Tongue (tissue), 3 donors: ENCODE results near the gene SLC7A4. TPM values are rescaled to one million over a fixed set of nuclear protein-coding genes. Genes with fewer than 3 reads are reported as not detected.
A peak's percentile ranks its signal among the peaks of the same experiment; 100 is the strongest.

Source experiments
- DNase-seq: peaks from one replicate; pipeline ENCODE4 v3.0.0-alpha.2; 2015
- small RNA-seq: library from RNA; depleted of rRNA; stranded (forward); fragments of <200 nt; gene quantifications from one replicate; pipeline ENCODE3, GENCODE V24; 2014; ENCODE audit warnings: low replicate concordance
- total RNA-seq: library from RNA; depleted of rRNA; stranded (reverse); fragments of >200 nt; gene quantifications from one replicate; pipeline ENCODE4 v1.2.3, GENCODE V29; 2014

The SLC7A4 gene
- total RNA-seq, 1 donor from 2014 or later, result 0.41 TPM

- no peak for DNase-seq
Observed at GRCh38 chr22:20983081-20983771, 49.1 kb downstream of the SLC7A4 start.

DNA sequence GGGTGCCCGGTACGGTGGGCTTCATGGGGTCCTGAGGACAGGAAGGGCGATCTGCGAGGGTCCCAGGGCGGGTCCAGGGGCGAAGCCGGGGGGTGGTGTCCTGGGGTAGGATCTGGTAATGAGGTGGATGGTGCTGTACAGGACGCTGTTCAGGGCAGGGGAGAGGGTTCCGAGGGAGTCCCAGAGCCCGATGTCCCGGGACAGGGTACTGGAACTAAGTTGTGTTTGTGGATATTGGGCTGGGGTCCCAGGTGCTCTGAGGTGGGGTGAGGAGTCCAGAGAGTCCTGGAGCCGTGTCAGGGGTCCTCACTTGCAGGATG lies 49.8 kb downstream of the SLC7A4 start:
- DNase-seq, result no peak

DNA sequence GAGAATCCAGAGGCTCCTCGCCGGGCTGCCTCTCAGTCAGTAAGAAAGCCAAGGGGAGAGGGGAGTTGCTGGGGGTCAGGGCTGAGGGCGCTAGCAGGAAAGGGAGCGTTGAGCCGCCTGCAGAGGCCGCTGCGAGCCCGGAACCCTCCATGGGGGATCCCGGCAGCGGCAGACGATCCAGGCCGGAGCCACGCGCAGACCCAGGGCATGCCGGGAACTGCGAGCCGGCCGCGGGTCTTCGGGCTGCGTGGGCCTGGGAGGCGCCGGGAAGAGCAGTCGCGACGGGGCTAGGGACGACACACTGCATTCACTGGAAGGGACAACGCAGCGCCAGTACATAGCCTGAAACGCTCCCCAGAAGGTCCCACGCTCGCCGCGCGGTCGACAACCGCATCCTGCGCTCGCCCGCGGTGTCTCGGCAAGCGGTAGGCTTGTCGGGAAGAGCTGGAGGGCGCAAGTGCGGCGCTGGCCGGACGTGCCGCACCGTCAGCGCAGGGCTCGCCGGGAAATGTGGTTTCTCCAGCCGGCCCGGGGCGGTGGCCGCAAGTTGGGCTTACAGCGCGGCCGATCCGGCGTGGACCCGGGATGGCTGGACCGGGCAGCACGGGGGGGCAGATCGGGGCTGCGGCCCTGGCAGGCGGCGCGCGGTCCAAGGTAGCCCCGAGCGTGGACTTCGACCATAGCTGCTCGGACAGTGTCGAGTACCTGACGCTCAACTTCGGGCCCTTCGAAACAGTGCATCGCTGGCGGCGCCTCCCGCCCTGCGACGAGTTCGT lies 50.4 kb downstream of the SLC7A4 start, which contains the start of gene LZTR1:
TSS of gene LZTR1 (plus strand) at position 511 of the 776 bp plus-strand sequence. CDS start at position 586, 75 bp downstream.
- DNase-seq, result peak; percentile 91

DNA sequence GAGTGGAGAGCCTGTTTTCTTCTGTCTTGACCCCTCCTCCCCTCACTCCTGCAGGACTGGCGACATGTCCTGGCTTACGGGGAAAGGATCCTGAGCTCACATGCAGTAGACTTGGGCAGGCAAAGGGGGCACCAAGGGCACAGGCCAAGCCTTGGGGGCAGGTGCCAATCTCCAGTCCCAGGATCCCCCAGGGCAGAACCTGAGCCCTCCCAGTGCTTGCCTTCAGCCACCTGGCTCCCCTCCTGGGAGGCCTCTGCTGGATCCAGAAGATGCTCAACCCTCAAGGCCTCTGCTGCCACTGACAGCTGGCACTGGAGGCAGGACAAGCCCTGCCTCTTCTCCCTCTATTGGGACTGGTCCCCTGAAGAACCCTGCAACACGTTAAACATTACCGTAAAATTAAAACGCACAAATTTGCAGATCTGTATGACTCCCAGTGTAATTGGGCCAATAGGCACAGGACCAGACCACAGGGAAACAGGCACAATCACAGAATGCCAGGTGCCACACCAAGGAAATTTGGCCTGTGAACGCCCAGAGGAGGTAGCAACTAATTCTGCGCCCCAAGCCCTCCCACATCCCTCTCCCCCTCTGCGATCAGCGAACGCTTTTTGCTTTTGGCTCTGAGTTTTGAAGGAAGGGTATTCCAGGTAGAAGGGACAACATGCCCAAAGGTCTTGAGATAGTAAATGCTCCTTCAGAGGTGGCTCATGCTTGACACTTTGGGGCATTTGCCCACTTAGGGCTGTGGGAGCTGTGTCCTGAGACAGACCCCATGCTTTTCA lies 51.2 kb downstream of the SLC7A4 start:
- DNase-seq, result no peak

DNA sequence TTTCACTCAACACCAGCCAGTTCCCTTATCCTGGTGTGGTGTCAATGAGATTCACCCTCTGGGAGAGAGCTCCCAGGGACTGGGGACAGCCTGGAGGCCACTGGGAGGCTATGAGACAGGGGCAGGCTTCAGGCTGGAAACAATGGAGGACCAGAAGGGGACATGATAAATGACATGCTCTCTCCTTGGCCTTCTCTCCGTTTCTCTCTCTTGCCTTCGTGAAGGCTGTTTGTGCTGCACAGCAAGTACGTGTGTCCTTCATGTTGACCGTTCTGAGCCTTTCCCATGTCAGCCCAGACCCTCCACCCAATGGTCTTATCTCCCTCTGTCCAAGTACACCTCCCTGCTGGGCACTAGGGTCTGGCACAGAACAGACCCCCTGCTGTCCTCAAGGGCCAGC lies 51.8 kb downstream of the SLC7A4 start:
- no peak for DNase-seq

GRCh38 chr22:20979940-20980453 lies 52.4 kb downstream of the SLC7A4 start:
- DNase-seq, result no peak

DNA sequence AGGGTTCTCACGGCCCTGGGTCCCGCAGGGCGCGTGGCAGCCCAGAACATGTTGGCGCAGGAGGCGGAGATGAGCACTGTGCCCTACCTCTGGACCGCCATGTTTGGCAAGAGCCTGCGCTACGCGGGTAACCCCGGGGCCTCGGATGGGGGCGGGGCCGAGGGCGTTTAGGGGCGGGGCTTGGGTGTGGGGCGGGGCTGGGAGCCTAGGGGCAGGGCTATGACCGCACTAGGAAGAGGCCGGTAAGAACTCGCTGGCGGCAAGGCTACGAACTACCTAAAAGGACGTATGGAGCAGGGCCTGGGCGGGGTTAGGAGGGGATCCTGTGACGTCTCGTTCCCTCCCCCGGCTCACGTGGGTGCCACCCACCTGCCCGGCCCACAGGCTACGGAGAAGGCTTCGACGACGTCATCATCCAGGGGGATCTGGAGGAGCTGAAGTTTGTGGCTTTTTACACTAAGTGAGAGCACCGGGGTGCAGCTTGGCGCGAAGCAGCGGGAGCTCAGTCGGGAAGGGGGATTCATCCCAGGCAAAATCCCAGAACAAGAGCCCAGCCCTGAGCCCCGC lies 53.0 kb downstream of the SLC7A4 start:
- DNase-seq, result peak; percentile 77

Small RNAs within 50 kb of the gene (small RNA-seq; reads per million reads assigned to genes)
- not detected for gene MIR649

Other genes with a start within 250 kb of the SLC7A4 start
- gene PI4KA, start 173.8 kb downstream of the SLC7A4 start, total RNA-seq, result 38.1 TPM
- 8.4 TPM for gene SNAP29, start 173.6 kb downstream of the SLC7A4 start, total RNA-seq
- 69.5 TPM for gene CRKL, start 115.2 kb downstream of the SLC7A4 start, total RNA-seq
- 0.21 TPM for gene AIFM3, start 65.3 kb downstream of the SLC7A4 start, total RNA-seq
- 38.3 TPM for gene LZTR1, start 50.3 kb downstream of the SLC7A4 start, total RNA-seq
- 27.7 TPM for gene THAP7, start 30.4 kb downstream of the SLC7A4 start, total RNA-seq
- gene P2RX6, start 17.4 kb downstream of the SLC7A4 start, total RNA-seq, result 19.3 TPM
- gene LRRC74B, start 13.4 kb upstream of the SLC7A4 start, total RNA-seq, result not detected